ENCODE measurements around the gene GLI2. TPM values are rescaled to one million over a fixed set of nuclear protein-coding genes. Genes with fewer than 3 reads are reported as not detected.

GLI2 gene
- total RNA-seq, 2 experiments from 2014 or later, result not detected

DNA sequence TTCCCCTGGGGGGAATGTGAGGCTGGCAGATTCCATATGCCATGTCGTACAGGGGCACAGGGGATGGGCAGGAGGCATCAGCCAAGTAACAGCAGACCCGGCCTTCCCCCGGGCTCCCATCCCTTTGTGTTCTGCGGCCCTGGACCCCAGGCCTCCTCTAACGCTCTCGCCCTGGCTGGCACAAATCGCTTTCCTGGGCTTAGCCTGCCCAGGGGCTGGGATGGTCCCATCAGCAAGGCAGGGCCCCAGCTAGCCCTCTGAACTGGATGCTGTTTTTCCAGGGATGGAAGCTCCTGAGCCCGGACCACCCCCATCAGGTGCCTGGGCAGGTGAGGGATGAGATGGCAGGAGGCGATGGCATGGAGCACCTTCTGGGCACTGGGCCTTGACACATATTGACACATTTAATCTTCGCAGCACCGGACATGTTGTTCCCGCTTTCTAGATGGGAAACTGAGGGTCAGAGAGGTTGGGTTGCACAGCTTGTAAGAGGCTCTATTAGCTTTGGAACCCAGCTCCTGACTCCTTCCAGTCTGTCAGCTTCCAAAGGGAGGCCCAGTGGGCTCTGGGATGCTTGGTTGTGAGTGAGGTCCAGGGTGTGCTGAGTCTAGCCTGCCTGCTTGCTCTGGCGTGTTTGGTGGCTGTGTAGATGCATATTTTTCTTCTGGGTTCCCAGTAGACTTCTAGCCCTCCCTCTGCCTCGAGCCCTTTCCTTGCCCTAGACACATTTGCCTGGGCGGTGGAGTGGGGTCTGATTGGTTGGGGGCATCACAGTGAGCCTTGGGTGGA, 40.3 kb downstream of the GLI2 start:
- ATAC-seq (no peak), DNase-seq (no peak)
- TF ChIP-seq, protein P1, sequence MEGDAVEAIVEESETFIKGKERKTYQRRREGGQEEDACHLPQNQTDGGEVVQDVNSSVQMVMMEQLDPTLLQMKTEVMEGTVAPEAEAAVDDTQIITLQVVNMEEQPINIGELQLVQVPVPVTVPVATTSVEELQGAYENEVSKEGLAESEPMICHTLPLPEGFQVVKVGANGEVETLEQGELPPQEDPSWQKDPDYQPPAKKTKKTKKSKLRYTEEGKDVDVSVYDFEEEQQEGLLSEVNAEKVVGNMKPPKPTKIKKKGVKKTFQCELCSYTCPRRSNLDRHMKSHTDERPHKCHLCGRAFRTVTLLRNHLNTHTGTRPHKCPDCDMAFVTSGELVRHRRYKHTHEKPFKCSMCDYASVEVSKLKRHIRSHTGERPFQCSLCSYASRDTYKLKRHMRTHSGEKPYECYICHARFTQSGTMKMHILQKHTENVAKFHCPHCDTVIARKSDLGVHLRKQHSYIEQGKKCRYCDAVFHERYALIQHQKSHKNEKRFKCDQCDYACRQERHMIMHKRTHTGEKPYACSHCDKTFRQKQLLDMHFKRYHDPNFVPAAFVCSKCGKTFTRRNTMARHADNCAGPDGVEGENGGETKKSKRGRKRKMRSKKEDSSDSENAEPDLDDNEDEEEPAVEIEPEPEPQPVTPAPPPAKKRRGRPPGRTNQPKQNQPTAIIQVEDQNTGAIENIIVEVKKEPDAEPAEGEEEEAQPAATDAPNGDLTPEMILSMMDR (IDR thresholded peaks at IDR 0.05), result no peak
- H3K27me3 Mint-ChIP-seq, result no peaks in the 10 kb centered on the region
- ChIA-PET CTCF (no interaction called here), POLR2A (no interaction called here)
- no peaks in the 10 kb centered on the region for H3K36me3 Mint-ChIP-seq (ENCODE audit: low read depth)
- intact Hi-C loops (cut with micrococcal nuclease), result no loop called here
- H3K27ac Mint-ChIP-seq, result no peak overlapping the region
- H3K4me3 Mint-ChIP-seq, result no peak overlapping the region
- no peaks in the 10 kb centered on the region for H3K9me3 Mint-ChIP-seq
- no peaks in the 10 kb centered on the region for H3K4me1 Mint-ChIP-seq (ENCODE audit: low read depth)

DNA sequence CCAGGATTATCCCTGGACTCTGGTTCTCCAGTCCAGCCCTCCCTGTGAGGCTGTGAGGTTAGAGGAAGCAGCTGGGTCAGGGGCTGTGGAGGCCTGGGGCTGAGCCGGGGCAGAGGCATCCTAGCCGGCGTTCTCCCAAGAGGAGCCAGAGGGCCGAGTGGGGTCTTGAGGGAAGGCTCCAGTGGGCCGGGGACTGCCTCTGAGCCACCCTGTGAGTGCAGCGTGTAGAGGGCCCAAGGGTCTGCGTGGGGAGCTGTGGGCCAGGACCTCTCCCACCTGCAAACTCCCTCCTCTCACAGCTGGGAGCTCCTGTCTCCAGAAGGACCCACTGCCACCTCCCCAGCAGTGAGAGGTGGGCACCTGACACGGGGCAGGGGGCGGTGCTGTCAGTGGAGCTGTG, 41.0 kb downstream of the GLI2 start:
- CTCF ChIA-PET, result no interaction called here
- H3K36me3 Mint-ChIP-seq (ENCODE audit: low read depth), result no peaks in the 10 kb centered on the region

DNA sequence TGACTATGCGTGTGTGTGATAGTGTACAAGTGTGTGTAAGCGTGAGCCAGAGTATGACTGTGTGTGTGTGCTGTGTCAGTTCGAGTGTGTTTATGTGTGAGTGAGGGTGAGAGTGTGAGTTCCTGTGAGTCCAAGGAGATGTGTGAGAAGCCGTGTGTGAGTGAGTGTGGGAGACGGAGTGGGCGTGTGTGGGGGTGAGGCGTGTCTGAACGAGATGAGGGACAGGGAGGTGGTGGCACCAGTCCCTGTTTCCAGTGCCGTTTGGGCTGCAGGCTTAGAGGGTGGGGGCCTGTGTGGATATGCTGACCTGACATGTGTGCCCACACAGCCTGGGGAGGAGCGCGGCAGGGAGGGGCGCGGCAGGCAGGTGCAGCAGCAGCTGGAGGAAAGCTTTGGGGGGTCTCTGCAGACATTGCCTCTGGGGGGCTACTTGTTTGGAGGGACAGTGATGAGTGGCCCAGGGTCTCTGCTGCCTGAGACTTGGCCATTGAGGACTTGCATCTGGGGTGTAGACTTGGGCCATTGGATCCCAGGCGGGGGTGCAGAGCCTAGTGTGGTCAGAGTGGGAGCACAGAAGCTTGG, 41.6 kb downstream of the GLI2 start:
- no peaks in the 10 kb centered on the region for H3K36me3 Mint-ChIP-seq (ENCODE audit: low read depth)
- intact Hi-C loops (cut with micrococcal nuclease), result no loop called here
- ATAC-seq (no peak), DNase-seq (no peak)
- H3K4me3 Mint-ChIP-seq, result no peak overlapping the region
- H3K9me3 Mint-ChIP-seq, result no peaks in the 10 kb centered on the region
- no peaks in the 10 kb centered on the region for H3K27me3 Mint-ChIP-seq
- TF ChIP-seq, protein P1 (IDR thresholded peaks at IDR 0.05), result no peak
- H3K4me1 Mint-ChIP-seq (ENCODE audit: low read depth), result no peaks in the 10 kb centered on the region
- CTCF ChIA-PET, result no interaction called here
- POLR2A ChIA-PET, result no interaction called here
- H3K27ac Mint-ChIP-seq, result no peak overlapping the region

More for the DNA sequence above, 41.0 kb downstream of the GLI2 start:
- Mint-ChIP-seq H3K27ac (no peak overlapping the region), H3K27me3 (no peaks in the 10 kb centered on the region), H3K4me1 (ENCODE audit: low read depth) (no peaks in the 10 kb centered on the region), H3K4me3 (no peak overlapping the region), H3K9me3 (no peaks in the 10 kb centered on the region)
- ATAC-seq, result no peak
- TF ChIP-seq, protein P1 (IDR thresholded peaks at IDR 0.05), result no peak
- DNase-seq, result no peak
- POLR2A ChIA-PET, result no interaction called here
- intact Hi-C loops (cut with micrococcal nuclease), result no loop called here

DNA sequence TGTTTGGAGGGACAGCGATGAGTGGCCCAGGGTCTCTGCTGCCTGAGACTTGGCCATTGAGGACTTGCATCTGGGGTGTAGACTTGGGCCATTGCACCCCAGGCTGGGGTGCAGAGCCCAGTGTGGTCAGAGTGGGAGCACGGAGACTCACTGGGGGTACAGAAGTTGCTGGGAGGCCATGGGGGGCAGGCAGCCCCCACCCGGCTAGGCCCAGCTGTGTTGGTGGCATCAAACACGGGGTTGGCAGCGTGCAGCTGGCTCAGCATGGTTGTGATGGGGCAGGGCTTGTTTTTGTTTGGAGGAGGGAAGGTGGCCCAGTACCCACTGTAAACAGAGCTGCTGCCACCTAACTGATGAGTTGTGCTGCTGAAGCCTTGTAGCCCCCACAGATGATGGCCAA, 42.1 kb downstream of the GLI2 start:
- Mint-ChIP-seq H3K4me3 (no peak overlapping the region), H3K36me3 (ENCODE audit: low read depth) (no peaks in the 10 kb centered on the region), H3K27ac (no peak overlapping the region), H3K27me3 (no peaks in the 10 kb centered on the region), H3K9me3 (no peaks in the 10 kb centered on the region), H3K4me1 (ENCODE audit: low read depth) (no peaks in the 10 kb centered on the region)
- intact Hi-C loops (cut with micrococcal nuclease), result no loop called here
- POLR2A ChIA-PET, result no interaction called here
- no peak for ATAC-seq
- DNase-seq, result no peak
- CTCF ChIA-PET, result no interaction called here
- TF ChIP-seq, protein P1 (IDR thresholded peaks at IDR 0.05), result no peak

DNA sequence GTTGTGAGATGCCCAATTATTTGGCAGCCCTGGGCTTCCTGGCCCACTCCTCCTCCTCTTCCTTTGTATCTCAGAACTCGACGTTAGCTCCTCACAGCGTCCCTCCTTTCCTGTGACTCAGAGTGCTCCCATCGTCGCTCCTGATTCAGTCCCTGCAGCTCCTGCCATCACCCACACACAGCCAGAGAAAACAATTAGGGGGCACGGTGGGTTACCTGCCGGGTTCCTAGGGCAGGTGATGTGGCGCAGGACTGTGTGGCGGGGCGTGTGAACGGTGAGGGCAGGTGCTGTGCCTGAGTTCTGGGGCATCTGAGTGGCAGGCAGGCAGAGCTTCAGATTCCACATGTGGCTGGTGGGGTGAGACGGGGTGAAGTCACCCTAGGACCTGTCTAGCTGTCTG, 42.6 kb downstream of the GLI2 start:
- ATAC-seq, result no peak
- intact Hi-C loops (cut with micrococcal nuclease), result no loop called here
- DNase-seq, result no peak
- Mint-ChIP-seq H3K27me3 (no peaks in the 10 kb centered on the region), H3K4me3 (no peak overlapping the region), H3K9me3 (no peaks in the 10 kb centered on the region), H3K4me1 (ENCODE audit: low read depth) (peaks cover 2% of the 10 kb centered on the region), H3K27ac (no peak overlapping the region), H3K36me3 (ENCODE audit: low read depth) (no peaks in the 10 kb centered on the region)
- ChIA-PET POLR2A (no interaction called here), CTCF (no interaction called here)
- TF ChIP-seq, protein P1 (IDR thresholded peaks at IDR 0.05), result no peak
